Tibial artery (tissue), 4 donors: Measurements from ENCODE around the gene MYO1H.

Experiments used
- DNase-seq, 2 donors: peaks; one replicate each; pipeline ENCODE4 v3.0.0-alpha.2; 2019
- H3K27ac ChIP-seq, 2 donors: fragments of 200-600 bp; sonication (generic) in 1 of 2; 1 replicate in 1 of 2; 2 replicates in 1 of 2; pipeline ENCODE4 v1.5.1; 2018 to 2019; ENCODE audit warnings: mild to moderate bottlenecking in 1 of 2
- H3K27me3 ChIP-seq, 2 donors: fragments of 200-600 bp; sonication (generic) in 1 of 2; one replicate each; pipeline versions ENCODE4 v1.5.1 to v1.6.0; 2016 to 2019
- H3K36me3 ChIP-seq, 3 donors: fragments of 200-600 bp; sonication (generic) in 2 of 3; one replicate each; pipeline ENCODE4 v1.5.1; 2016 to 2019; ENCODE audit warnings: mild to moderate bottlenecking in 2 of 3
- H3K4me1 ChIP-seq, 4 donors: fragments of 200-600 bp; sonication (generic) in 2 of 4; 1 replicate in 3 of 4; 2 replicates in 1 of 4; pipeline ENCODE4 v1.5.1; 2016 to 2019
- H3K4me3 ChIP-seq, 2 donors: fragments of 200-600 bp; sonication (generic) in 1 of 2; 1 replicate in 1 of 2; 2 replicates in 1 of 2; pipeline ENCODE4 v1.5.1; 2018 to 2019; ENCODE audit warnings: mild to moderate bottlenecking in 2 of 2
- H3K9me3 ChIP-seq, 3 donors: fragments of 200-600 bp; sonication (generic) in 1 of 3; one replicate each; pipeline ENCODE4 v1.5.1; 2016 to 2019
- CTCF ChIP-seq, 2 experiments: fragments of 200-600 bp in 1 of 2; fragments of 450-650 bp in 1 of 2; IDR thresholded peaks; one replicate each; pipeline ENCODE4 v1.5.1; 2017 to 2019; ENCODE audit warnings: antibody characterized with exemption in 2 of 2, mild to moderate bottlenecking in 1 of 2, moderate library complexity in 1 of 2
- intact Hi-C: fragments of 100-400 bp; cut with DNase I; formaldehyde crosslinking; loops from one replicate; pipeline ENCODE4 v1.15.0; 2023; ENCODE audit warnings: low total_unique reads

Gene MYO1H

GRCh38 chr12:109450980-109451379 is 103.3 kb downstream of the MYO1H start:
- intact Hi-C loops, result loop anchor here (10.0 kb wide), 1 partner anchor 264 kb away; the partner anchor contains the start of gene FAM222A
- Histone ChIP-seq H3K4me1 (peaks cover 0 to 4% (median 0%) of the 10 kb centered on the region in 4 donors), H3K4me3 (no peak overlapping the region), H3K9me3 (no peaks in the 10 kb centered on the region), H3K36me3 (peaks cover 65 to 94% (median 82%) of the 10 kb centered on the region in 3 donors), H3K27ac (peak overlapping the region in 1 of 2 donors; percentile 24), H3K27me3 (no peaks in the 10 kb centered on the region)
- DNase-seq, result no peak
- no peak for TF ChIP-seq CTCF (IDR thresholded peaks at IDR 0.05)

- DNase-seq, result no peak
- Histone ChIP-seq H3K27me3 (no peaks in the 10 kb centered on the region), H3K4me3 (no peak overlapping the region), H3K9me3 (no peaks in the 10 kb centered on the region), H3K36me3 (peaks cover 65 to 94% (median 83%) of the 10 kb centered on the region in 3 donors), H3K27ac (no peak overlapping the region), H3K4me1 (peaks cover 0 to 4% (median 0%) of the 10 kb centered on the region in 4 donors)
- intact Hi-C loops, result loop anchor here (10.0 kb wide), 1 partner anchor 263 kb away; the partner anchor contains the start of gene FAM222A
- TF ChIP-seq CTCF (IDR thresholded peaks at IDR 0.05), result no peak
These were observed 103.7 kb downstream of the MYO1H start for GRCh38 chr12:109451400-109451799.

- Histone ChIP-seq H3K36me3 (peaks cover 66 to 94% (median 84%) of the 10 kb centered on the region in 3 donors), H3K27ac (no peak overlapping the region)
These were observed 104.8 kb downstream of the MYO1H start for GRCh38 chr12:109452489-109452888.

GRCh38 chr12:109455706-109456105 is 108.0 kb downstream of the MYO1H start:
- H3K27me3 ChIP-seq, result no peaks in the 10 kb centered on the region
- H3K4me3 ChIP-seq, result no peak overlapping the region
- peaks cover 64 to 85% (median 71%) of the 10 kb centered on the region in 3 donors for H3K36me3 ChIP-seq
- no peak for DNase-seq
- no peak for TF ChIP-seq CTCF (IDR thresholded peaks at IDR 0.05)
- H3K4me1 ChIP-seq, result peaks cover 0 to 36% (median 34%) of the 10 kb centered on the region in 4 donors
- H3K9me3 ChIP-seq, result no peaks in the 10 kb centered on the region
- H3K27ac ChIP-seq, result no peak overlapping the region
- intact Hi-C loops, result loop anchor here (10.0 kb wide), 1 partner anchor 259 kb away; the partner anchor contains the start of gene FAM222A

More at GRCh38 chr12:109452489-109452888, 104.8 kb downstream of the MYO1H start:
- no peak overlapping the region for H3K4me3 ChIP-seq
- no peaks in the 10 kb centered on the region for H3K27me3 ChIP-seq
- no peak for TF ChIP-seq CTCF (IDR thresholded peaks at IDR 0.05)
- intact Hi-C loops, result loop anchor here (10.0 kb wide), 1 partner anchor 262 kb away; the partner anchor contains the start of gene FAM222A
- H3K4me1 ChIP-seq, result peaks cover 0 to 7% (median 5%) of the 10 kb centered on the region in 4 donors
- no peak for DNase-seq
- no peaks in the 10 kb centered on the region for H3K9me3 ChIP-seq

- H3K36me3 ChIP-seq, result peaks cover 46 to 61% (median 48%) of the 10 kb centered on the region in 3 donors
- intact Hi-C loops, result loop anchor here (10.0 kb wide), 1 partner anchor 257 kb away; the partner anchor contains the start of gene FAM222A
These were observed 110.4 kb downstream of the MYO1H start for GRCh38 chr12:109458086-109458485.

More at GRCh38 chr12:109458086-109458485, 110.4 kb downstream of the MYO1H start:
- TF ChIP-seq CTCF (IDR thresholded peaks at IDR 0.05), result no peak
- Histone ChIP-seq H3K4me3 (no peak overlapping the region), H3K27me3 (no peaks in the 10 kb centered on the region), H3K4me1 (peaks cover 5 to 59% (median 57%) of the 10 kb centered on the region in 4 donors), H3K9me3 (no peaks in the 10 kb centered on the region), H3K27ac (peak overlapping the region; percentile 84 to 95)
- no peak for DNase-seq
